GM19238 (cell line): ENCODE data around the gene CEP72.
"Not testable (repeated sequence)": the region's sequence is repeated elsewhere in the genome, so short reads cannot be mapped to it uniquely, and the experiment has no call there.

Source experiments
- DNase-seq: peaks from one replicate; pipeline ENCODE4 v3.0.0; 2011; ENCODE audit warnings: low spot score; ENCODE audit not compliant: insufficient read length

CEP72 gene

DNA sequence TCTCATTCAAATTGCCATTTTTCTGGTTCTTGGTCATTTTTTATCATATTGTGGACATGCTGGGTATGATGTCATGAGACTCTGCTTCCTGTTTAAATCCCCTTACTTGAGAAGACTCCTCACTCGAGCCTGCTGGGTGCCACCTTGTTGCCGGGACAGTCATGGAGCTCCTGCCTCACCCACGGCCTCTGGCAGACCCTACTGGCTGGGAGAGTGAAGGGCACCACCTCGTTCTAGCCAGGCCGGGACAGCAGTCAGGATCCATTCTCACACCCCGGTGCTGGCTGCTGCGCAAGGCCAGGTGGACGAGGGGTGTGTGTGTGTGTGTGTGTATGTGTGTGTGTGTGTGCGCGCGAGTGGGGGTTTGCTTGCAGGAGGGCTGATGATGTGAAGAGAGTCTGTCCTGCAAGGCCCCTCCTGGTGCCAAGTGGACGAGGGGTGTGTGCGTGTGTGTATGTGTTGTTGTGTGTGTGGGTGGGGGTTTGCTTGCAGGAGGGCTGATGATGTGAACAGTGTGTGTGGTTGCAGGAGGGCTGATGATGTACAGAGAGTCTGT lies 4.4 kb downstream of the CEP72 start:
- no peak for DNase-seq

DNA sequence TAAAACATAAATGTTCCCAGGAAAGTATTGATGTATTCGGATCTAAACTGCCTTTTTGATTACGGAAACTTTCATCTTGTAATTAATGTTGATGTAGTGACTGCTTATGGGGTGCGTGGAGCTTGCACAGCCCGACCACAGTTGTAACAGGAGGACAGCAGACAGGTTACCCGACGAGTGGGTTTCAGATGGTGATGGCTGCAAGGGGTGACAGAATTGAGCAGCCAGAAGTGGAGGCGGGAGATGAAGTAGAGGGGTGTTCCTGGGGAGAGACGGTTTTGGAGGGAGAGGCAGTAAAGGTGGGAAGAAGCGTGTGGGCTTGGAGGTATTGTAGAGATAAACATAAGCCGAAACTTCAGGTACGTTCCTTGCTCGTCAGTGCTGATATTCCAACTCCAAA lies 5.8 kb downstream of the CEP72 start:
- no peak for DNase-seq

DNA sequence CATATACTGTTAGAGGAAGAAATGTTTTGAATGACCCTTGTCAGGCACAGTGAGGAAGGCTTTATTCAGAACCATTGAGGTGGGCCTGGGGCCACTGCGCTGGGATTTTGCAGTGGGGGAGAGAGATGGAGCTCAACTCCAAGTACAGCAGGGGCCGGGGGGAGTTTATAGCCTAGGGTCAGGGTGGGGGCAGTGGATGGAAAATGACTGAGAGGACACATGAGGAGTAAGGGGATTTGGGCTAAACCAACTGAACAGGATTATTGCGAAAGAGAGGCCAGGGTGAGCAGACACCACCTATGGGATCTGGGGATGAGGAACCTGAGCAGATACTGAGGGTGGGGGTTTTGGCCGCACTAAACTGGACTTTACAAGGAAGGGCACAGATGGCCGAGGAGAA lies 6.3 kb downstream of the CEP72 start:
- DNase-seq = no peak

DNA sequence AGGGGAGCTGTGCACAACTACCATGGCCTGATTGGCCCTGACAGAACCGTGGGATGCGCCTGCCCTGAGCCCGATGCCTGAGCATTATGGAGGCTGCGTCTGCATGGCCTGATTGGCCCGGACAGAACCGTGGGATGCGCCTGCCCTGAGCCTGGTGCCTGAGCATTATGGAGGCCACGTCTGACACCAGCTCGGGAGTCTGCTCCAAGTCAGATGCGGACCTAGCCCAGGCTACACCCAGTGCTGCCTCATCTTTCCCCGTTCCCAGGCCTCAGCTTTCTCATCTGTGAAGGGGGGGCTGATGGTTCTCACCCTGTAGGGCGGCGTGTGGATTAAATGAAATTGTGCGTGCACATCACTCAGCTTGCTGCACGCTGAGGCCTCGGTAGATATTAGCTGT lies 7.3 kb downstream of the CEP72 start:
- DNase-seq = no peak

DNA sequence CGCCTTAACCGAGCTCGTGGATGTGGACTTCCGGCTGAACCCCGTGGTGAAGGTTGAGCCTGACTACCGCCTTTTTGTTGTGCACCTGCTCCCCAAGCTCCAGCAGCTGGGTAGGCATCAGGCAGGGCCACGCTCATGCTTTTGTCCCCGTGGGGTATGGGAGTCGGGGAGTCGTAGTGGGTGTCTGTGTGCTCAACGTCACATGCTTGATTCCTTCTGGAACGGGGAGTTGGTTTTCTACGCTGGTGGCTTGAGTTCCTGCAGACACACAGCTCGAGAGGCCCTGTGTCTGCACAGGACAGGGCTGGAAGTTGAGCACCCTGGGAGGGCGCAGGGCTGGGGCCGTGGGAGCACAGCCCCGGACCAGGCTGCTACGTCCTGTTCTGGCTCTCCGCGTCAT lies 8.0 kb downstream of the CEP72 start:
- no peak for DNase-seq

DNA sequence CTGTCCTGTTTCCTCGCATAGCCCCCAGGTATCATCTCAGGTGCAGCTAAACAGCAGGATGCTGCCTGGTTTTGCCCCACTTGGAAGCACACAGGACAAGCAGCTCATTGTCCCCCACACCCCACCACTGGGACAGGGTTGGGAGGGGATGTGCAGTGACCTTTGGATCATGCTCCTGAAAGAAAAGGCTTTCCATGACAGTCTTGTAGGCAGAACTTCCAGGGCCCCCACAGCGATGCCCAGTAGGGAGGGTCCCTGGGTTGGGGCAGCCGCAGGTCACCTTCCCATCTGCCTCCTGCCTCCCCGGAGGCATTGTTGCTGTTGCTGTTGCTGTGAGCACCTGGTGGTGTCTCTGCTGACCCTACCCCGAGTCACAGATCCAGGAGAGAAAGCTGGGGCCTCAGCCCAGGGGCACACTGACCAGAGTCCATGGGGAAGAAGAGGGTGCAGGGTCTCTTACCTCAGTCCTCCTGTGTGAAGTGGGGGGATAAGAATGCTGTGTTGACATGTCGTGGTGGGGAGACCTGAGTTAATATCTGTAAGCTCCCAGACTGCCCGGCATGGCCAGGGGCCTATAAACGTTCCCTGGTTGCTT lies 8.5 kb downstream of the CEP72 start:
- no peak for DNase-seq

DNA sequence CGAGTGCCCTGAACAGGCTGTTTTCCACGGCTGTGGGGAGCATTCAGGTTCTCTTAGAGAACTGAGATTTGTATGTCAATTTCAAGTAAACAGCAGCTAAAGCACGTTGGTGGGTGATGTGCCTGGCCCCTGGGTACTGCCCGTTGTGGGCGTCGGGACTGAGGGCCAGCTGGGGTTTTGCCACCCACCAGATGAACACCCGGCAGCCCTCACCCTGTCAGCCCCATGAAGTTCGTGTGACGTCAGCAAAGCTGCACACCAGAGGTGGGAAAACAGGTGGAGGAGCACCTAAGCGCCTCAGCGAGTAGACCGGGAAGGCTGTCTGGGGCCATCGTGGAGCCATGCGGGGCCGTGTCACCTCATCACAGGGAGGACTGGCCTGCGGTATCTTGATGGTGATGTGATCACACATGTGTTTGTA lies 9.2 kb downstream of the CEP72 start:
- DNase-seq = no peak

DNA sequence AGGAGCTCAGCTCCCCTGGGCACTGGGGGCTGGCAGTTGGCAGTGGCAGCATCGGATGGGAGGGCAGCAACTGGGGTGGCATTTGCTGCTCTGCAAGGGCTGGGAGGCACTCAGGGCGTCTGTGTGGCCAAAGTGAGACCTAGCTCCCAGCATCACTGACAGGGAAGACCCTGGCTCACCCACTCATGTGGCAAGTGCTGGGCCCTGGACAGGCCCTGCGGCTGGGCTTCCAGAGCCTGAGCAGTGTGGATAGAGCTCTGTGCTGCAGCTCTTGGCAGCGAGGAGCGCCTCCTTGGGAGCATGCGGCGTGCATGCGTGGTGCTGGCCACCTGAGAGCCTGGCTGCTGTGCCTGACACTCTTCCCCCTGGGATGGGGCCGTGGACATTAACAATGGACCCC lies 10.2 kb downstream of the CEP72 start:
- DNase-seq = no peak

DNA sequence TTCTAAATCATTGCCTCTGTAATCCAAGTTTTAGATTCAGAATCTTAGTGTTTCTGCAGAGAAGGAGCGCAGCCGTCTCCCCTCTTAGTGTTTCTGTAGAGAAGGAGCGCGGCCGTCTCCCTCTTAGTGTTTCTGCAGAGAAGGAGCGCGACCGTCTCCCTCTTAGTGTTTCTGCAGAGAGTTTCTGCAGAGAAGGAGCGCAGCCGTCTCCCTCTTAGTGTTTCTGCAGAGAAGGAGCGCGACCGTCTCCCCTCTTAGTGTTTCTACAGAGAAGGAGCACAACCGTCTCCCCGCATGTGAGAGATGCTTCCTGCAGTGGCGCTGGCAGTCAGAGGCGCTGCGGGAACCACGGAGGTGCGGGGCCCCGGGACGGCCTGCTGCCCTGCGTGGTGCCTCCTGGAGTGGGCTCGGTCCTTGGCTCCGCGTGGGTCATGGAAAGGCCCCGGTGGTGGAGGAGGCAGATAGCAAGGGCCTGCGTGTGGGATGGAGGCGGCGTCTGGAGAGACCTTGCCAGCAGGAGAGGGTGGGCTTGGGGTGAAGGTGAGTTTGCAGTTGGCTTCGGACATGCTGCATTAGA lies 10.9 kb downstream of the CEP72 start:
- DNase-seq = no peak

DNA sequence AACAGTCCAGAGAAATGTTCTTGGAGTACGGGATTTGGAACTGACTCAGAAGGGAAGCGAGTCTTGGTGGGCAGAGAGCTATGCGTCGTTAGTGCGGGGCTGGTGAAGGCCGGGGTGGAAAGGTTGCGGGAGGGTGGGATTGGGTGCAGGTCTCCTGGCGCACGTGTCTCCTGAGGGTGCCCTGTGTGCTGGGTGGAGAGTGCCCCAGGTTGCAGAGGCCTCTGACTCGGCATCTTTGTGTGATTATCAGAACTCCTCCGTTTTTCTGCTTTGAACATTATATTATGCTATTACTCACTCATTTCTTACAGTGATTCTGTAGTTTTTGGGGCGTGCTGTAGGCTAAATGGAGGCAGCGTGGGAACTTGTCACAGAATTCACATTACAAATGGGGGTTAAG lies 11.4 kb downstream of the CEP72 start:
- no peak for DNase-seq

DNA sequence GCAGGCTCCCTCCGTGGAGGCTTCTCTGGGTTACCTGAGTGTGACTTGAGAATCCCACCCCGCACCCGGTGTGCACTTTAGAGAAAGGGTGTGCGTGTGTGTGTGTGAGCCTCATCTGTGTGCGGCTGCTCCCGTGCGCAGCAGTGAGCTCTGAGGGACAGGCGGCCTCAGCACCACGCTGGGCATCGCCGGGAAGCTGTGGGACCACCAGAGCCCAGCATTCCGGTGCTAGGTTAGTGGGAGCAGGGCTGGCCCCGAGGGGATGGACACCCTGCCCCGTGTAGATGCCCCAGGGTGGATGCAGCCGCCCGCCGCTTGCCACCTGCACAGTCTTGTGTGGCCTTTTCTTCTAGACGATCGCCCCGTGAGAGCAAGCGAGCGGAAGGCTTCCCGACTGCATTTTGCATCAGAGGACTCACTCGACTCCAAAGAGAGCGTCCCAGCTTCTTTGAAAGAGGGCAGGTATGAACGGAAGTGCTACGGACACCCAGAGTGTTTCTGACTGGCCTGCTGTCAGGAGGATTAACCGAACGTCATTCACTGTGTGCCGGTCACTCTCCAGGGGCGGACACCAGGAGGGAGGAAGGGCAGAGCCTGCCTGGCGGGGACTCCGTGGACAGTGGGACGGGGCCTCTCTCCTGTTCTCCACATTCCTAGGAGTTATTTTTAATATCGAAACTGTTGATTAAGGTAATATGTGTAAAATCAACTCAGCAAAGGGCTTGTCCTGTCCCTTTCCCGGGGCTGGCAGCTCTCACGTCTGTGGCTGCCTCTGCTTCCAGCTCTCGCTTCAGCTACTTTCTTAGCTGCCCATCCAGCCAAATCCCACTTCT lies 12.2 kb downstream of the CEP72 start:
- no peak for DNase-seq

DNA sequence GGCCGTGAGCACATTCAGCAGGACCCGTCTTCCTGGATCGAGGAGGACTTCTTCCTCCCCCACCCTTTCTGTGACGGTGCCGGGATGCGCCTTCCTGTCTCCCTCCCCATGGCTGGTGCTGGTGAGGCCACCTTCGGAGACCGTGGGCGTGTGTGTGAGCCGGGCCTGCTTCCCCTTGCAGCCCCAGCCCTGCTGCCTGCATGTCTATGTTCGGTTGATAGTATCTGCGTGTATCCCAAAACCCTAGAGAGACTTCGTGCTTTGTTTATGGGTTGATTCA lies 12.8 kb downstream of the CEP72 start:
- no peak for DNase-seq

DNA sequence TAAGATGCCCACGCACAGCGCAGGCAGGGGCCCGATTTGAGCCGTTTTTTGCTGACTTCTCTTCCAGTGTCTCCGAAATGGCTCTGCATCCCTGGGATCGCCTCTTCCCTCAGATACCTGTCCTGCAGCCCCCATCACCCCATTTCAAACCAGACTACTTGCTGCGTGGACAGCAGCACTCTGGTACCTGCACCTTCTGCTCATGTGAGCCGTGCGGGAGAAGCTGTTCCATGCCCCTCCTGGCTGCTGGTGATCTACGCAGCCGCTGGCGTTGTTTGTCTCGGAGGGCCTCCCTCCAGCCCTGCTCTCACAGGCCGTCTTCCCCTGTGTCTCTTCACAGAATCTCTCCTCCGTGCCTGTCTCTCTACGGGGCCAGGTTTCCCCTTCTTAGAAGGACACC lies 13.4 kb downstream of the CEP72 start:
- DNase-seq = no peak

DNA sequence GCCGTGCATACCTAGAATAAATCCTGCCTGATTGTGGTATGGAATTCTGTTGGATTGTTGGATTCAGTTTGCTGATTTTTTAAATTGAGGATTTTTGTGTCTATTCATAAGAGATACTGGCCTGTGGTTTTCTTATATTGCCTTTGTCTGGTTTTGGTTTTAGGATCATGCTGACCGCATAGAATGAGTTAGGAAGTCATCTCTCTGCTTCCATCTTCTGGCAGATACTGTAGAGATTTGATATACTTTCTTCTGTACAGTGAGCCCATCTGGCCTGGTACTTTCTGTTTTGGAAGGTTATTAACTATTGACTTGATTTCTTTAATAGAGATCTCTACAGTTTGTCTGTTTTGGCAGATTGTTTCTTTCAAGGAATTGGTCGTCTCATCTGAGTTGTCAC lies 14.7 kb downstream of the CEP72 start:
- no peak for DNase-seq

DNA sequence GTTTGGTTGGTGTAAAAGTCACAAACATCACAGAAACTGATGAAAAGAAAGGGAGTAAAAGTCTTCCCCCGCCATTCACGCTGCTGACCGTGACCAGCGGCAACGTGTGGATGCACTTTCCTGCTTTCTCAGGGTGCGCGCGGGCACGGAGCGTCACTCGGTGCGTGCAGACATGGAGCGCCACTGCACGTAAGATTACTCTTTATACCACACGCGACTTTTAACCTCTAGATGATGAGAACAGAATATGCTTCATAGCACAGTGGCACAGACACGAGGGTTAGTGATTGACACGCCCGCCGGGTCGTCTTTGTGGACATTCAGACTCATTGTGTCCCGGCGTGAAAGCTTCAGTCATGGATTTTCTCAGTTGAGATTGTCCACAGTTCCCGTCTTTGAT lies 15.7 kb downstream of the CEP72 start:
- no peak for DNase-seq

DNA sequence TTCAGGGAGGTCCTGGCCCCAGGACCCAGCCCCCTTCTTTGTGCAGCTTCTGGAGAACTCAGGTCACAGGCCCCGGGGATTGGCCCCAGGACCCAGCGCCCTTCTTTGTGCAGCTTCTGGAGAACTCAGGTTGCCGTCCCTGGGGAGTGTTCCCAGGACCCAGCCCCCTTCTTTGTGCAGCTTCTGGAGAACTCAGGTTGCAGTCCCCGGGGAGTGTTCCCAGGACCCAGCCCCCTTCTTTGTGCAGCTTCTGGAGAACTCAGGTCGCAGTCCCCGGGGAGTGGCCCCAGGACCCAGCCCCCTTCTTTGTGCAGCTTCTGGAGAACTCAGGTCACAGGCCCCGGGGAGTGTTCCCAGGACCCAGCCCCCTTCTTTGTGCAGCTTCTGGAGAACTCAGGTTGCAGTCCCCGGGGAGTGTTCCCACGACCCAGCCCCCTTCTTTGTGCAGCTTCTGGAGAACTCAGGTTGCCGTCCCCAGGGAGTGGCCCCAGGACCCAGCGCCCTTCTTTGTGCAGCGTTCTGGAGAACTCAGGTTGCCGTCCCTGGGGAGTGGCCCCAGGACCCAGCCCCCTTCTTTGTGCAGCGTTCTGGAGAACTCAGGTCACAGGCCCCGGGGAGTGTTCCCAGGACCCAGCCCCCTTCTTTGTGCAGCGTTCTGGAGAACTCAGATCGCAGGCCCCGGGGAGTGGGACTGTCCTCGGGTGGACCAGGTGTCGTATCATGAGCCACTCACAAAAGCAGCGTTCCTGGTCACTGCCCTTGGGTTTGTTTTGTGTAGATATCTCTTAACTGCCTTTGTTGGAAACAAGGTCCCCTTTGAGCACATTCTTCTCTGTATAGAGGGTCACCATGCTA lies 16.4 kb downstream of the CEP72 start:
- DNase-seq = not testable (repeated sequence)

DNA sequence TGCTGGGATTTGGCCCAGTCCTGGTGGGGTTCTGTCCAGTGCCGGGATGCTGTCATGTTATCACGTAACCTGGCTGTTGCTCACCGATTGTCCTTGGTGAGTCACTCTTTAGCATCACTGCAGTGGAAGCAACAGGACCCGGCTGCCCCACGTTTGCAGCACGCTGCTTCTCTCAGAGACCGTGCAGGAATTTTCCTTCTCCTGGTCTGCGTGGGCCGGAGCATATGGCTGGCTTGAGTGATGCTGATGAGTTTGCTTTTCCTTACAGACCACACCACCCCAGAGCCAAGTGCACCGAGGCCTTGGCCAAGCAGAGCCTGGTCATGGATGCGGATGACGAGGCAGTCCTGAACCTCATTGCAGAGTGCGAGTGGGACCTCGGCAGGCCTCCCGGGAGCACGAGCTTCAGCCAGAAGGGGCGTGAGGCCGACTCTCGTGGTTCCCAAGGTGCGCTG lies 21.4 kb downstream of the CEP72 start:
- DNase-seq = no peak

DNA sequence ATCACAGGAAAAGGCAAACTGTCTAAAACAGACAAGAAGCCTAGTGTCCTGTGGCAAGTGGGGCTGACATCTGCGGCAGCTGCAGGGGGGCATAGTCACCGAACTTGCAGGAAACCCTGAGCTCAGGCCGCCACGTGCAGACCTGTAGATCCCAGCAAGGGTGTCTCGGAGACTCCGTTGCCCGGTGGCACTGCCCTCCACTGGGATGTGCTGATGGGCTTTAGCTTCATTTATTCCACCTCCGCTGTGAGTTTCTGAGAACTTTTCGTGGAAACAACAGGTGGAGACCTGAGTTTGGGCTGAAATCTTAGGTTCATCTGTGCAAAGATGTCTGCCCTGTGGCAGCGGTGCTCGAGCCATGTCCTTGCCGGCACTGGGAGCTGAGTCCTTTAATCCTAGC lies 22.1 kb downstream of the CEP72 start:
- DNase-seq = no peak

DNA sequence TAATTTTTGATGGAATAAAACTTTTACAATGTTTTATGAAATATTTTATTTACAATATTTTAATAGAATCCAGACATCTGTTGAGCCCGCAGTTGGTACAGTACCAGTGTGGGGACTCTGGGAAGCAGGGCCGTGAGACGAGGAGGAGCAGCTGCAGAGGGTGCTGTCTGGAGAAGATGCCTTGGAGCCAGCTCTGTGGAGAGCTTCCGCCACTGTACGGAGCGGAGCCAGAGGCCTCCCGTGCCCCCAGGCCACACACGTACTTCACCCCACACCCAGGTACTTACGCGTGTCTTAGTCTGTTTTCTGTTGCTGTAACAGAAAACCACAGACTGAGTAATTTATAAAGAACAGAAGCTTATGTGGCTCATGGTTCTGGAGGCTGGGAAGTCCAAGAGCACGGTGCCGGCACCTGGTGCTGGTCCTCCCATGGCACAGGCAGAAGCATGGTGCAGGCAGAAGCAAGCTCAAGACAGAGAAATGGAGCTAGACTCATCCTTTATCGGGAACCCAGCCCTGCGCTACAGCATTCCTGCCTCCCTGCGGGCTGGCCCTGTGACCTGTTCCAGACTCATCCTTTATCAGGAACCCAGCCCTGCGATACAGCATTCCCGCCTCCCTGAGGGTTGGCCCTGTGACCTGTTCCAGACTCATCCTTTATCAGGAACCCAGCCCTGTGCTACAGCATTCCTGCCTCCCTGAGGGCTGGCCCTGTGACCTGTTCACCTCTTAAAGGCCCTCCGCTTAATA lies 23.3 kb downstream of the CEP72 start:
- no peak for DNase-seq

DNA sequence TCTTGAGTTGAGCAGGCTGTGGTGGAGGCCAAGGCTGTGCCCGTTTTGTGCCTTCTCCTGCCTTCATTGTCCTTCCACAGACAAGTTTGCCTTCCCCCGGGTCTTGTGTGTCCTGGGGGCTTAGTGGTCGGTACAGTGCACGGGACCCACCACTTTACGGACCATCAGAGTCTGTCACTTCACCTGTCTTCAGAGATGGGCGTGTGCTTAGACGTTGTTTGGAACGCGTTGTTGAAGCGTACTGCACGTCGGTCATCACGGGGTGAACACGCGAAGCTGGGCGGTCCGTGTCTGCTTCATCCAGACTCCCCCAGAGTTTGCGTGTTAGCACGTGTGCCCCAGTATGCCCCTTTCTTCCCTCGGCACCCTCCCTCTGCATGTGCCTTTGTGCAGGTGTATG lies 24.8 kb downstream of the CEP72 start:
- DNase-seq = no peak
